Dendritic cell treated with granulocyte-macrophage colony-stimulating factor and Interleukin-4, amounts not matched to agents 40 ng/mL and 50 ng/mL, for 4 days (primary cell): ENCODE results near the gene ZNF462.

Experiments used
- H3K27ac Mint-ChIP-seq: one replicate; pipeline ENCODE4 v1.8.0; 2022; ENCODE audit warnings: mild to moderate bottlenecking, mixed read lengths
- H3K27me3 Mint-ChIP-seq: one replicate; pipeline ENCODE4 v1.8.0; 2022; ENCODE audit warnings: mild to moderate bottlenecking, mixed read lengths
- H3K36me3 Mint-ChIP-seq: one replicate; pipeline ENCODE4 v1.8.0; 2022; ENCODE audit warnings: low read depth, mixed read lengths
- H3K4me1 Mint-ChIP-seq: one replicate; pipeline ENCODE4 v1.8.0; 2022; ENCODE audit warnings: low read depth, mixed read lengths
- H3K4me3 Mint-ChIP-seq: one replicate; pipeline ENCODE4 v1.8.0; 2022; ENCODE audit warnings: mild to moderate bottlenecking, moderate library complexity, mixed read lengths
- H3K9me3 Mint-ChIP-seq: one replicate; pipeline ENCODE4 v1.8.0; 2022; ENCODE audit warnings: mixed read lengths
- intact Hi-C: fragments of 100-400 bp; cut with micrococcal nuclease; formaldehyde crosslinking; loops from one replicate; pipeline ENCODE4 v1.15.0; 2022

ZNF462 gene

GRCh38 chr9:106962615-106963363 is 99.8 kb downstream of the ZNF462 start:
- Mint-ChIP-seq H3K27me3 (no peaks in the 10 kb centered on the region), H3K9me3 (peaks cover 9% of the 10 kb centered on the region), H3K4me1 (no peaks in the 10 kb centered on the region), H3K4me3 (no peak overlapping the region), H3K27ac (no peak overlapping the region), H3K36me3 (no peaks in the 10 kb centered on the region)
- intact Hi-C loops = no loop called here

- peaks cover 9% of the 10 kb centered on the region for H3K9me3 Mint-ChIP-seq
- no peak overlapping the region for H3K4me3 Mint-ChIP-seq
- H3K4me1 Mint-ChIP-seq = no peaks in the 10 kb centered on the region
- no peaks in the 10 kb centered on the region for H3K27me3 Mint-ChIP-seq
- H3K27ac Mint-ChIP-seq = no peak overlapping the region
- intact Hi-C loops = no loop called here
- no peaks in the 10 kb centered on the region for H3K36me3 Mint-ChIP-seq
Observed at GRCh38 chr9:106963684-106964083, 100.7 kb downstream of the ZNF462 start.

DNA sequence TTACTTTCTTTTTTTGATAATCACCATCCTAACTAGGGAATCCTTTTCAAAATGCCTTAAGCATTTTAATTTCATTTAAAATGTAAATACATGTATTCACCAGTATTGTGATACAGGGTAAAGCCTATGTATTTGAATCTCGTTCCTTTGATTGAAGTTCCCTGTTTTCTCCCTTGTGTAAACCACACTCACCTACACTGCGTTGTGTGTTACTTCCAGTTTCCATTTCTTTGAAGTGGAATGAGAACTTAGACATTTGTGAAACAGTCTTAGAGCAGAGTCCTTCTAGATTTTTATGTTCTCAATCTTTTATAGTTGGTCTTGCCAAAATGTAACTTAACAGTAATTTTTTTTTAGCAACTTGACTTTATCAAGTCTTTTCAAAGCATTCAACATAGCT is 101.4 kb downstream of the ZNF462 start:
- Mint-ChIP-seq H3K27ac (no peak overlapping the region), H3K4me3 (no peak overlapping the region), H3K9me3 (peaks cover 9% of the 10 kb centered on the region), H3K4me1 (no peaks in the 10 kb centered on the region), H3K27me3 (no peaks in the 10 kb centered on the region), H3K36me3 (no peaks in the 10 kb centered on the region)
- intact Hi-C loops = no loop called here

DNA sequence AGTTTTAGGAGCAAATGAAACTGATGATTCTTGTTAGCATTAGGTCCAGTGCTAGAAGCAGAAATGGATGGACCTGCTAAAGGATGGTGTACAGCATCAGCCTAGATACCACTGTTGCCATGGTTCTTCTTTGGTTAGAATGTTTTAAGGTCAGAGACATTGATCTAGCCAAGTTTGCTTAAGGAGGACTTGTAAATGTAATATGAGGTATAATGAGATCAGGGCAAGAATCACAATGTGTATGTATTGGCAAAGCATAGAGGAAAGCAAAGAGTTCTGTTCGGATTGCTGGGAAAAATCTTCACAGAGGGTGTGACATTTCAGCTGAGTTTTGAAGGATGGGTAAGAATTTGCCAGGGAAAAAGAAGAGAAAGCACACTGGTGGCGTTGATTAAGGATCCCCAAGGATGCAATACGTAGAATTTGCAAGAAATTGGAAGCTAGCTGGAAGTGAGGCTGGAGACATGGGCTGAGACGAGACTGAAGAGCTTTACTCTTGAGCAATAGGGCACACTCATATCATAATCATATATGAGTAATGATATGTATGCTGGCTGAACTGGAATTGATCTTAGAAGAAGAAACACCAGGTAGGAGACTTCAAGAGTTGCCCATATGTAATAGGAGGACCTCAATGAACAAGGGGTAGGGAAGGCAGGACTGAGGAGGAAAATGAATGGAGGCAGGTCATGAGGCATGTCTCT is 102.0 kb downstream of the ZNF462 start:
- H3K27me3 Mint-ChIP-seq = no peaks in the 10 kb centered on the region
- no peak overlapping the region for H3K27ac Mint-ChIP-seq
- intact Hi-C loops = no loop called here
- H3K36me3 Mint-ChIP-seq = no peaks in the 10 kb centered on the region
- peaks cover 9% of the 10 kb centered on the region for H3K9me3 Mint-ChIP-seq
- no peak overlapping the region for H3K4me3 Mint-ChIP-seq
- H3K4me1 Mint-ChIP-seq = no peaks in the 10 kb centered on the region

DNA sequence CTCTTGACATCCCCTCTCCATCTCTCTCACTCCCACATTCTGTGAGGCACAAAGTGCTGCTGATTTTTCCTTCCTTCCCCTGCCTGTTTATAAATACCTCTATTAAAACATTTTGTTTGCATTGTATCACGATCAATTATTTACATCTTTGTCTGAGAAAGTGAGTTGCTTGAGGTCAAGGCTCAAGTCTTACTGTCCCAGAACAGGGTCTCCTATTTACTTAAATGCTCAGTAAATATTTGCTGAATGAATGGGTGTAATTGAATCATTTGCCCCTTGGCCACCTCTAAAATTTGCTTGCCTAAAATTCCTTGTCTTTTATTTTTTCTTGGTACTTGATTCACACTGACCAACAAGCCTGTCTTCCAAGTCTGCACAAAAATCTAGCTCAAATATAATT is 103.5 kb downstream of the ZNF462 start:
- no peak overlapping the region for H3K4me3 Mint-ChIP-seq
- intact Hi-C loops = no loop called here
- H3K36me3 Mint-ChIP-seq = no peaks in the 10 kb centered on the region
- peaks cover 6% of the 10 kb centered on the region for H3K9me3 Mint-ChIP-seq
- H3K27ac Mint-ChIP-seq = no peak overlapping the region
- no peaks in the 10 kb centered on the region for H3K27me3 Mint-ChIP-seq
- H3K4me1 Mint-ChIP-seq = no peaks in the 10 kb centered on the region

GRCh38 chr9:106969696-106970095 is 106.7 kb downstream of the ZNF462 start:
- intact Hi-C loops = no loop called here
- no peaks in the 10 kb centered on the region for H3K27me3 Mint-ChIP-seq
- H3K36me3 Mint-ChIP-seq = no peaks in the 10 kb centered on the region

DNA sequence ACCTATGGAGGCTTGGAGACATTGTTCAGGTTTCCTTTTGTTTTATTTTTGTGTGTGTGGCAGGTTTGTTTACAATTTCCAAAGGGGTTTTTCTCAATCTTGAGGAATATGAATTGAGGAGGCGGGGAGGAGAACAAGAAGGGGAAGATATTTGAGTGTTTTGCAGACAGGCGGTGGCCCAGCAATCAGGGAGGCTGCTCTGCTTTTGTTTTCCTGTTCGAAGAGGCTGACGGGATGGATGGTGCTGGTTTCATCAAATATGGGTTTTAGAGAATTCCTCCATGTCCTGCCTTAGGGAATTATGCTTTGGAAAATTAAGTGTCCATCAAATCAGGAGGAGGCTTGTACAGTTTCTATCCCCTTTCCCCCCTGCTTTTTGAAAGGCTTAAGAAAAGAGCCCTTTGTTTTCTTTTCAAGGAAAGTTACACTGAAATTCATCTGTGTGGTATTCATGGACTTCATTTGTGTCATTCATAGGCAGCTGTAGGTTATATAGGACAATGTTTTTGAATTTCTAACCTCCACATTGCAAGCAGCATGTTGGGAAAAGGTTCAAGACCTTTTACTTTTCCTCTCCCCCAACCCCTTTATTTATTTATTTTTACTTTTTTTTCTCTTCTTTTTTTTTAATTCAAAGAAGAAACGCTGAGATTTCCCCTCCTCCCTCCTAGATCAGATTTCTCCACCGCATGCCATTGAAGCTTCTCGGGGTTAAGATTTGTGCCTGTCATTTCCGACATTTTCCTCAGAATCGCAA is 107.4 kb downstream of the ZNF462 start:
- intact Hi-C loops = no loop called here
- Mint-ChIP-seq H3K36me3 (no peaks in the 10 kb centered on the region), H3K9me3 (no peaks in the 10 kb centered on the region), H3K4me1 (no peaks in the 10 kb centered on the region), H3K4me3 (no peak overlapping the region), H3K27ac (no peak overlapping the region), H3K27me3 (no peaks in the 10 kb centered on the region)

More at GRCh38 chr9:106969696-106970095, 106.7 kb downstream of the ZNF462 start:
- Mint-ChIP-seq H3K4me1 (no peaks in the 10 kb centered on the region), H3K27ac (no peak overlapping the region), H3K4me3 (no peak overlapping the region), H3K9me3 (no peaks in the 10 kb centered on the region)

DNA sequence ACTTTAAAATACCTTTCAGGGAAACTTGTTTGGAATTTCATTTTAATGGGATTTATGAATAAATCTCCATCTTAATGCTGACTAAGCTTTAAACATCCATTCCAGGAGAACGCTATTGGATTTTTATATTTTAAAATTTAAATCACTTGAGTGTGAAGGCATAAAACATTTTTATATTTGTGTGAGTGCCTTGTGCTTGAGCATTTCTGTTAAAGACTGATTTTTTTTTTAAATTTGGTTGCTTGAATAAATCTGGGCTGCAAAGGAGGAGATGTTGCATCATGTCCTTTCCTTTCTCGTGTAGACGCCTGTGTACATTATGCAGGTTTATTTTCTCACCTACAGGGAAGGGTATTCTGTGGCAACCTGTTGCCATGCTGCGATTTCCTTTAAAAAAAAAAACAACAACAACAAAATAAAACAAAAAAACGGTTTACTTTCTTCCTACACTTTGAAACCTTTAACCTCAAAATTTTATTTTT is 108.1 kb downstream of the ZNF462 start:
- no peak overlapping the region for H3K4me3 Mint-ChIP-seq
- H3K27me3 Mint-ChIP-seq = no peaks in the 10 kb centered on the region
- H3K4me1 Mint-ChIP-seq = no peaks in the 10 kb centered on the region
- H3K9me3 Mint-ChIP-seq = no peaks in the 10 kb centered on the region
- H3K36me3 Mint-ChIP-seq = no peaks in the 10 kb centered on the region
- intact Hi-C loops = no loop called here
- no peak overlapping the region for H3K27ac Mint-ChIP-seq

DNA sequence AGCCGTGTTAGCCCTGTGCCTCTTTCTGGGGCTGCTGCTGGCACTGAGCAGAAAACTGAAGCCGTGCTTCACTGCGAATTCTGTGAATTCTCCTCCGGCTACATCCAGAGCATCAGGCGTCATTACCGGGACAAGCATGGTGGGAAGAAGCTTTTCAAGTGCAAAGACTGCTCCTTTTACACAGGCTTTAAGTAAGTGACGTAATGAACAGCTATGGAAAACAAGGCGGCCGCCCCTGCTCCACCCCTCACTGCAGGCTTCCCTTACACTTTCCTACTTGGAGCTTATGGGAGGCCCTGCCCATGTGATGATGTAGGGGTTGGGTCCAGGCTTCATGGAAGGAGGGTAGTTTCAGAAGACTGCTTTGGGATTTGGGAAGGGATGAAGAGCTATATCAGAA is 109.1 kb downstream of the ZNF462 start:
- Mint-ChIP-seq H3K27ac (no peak overlapping the region), H3K4me1 (no peaks in the 10 kb centered on the region)
- intact Hi-C loops = no loop called here

GRCh38 chr9:106974341-106974740 is 111.4 kb downstream of the ZNF462 start:
- Mint-ChIP-seq H3K4me3 (no peak overlapping the region), H3K36me3 (no peaks in the 10 kb centered on the region), H3K27me3 (no peaks in the 10 kb centered on the region), H3K9me3 (no peaks in the 10 kb centered on the region), H3K4me1 (no peaks in the 10 kb centered on the region), H3K27ac (no peak overlapping the region)
- intact Hi-C loops = no loop called here

More for the DNA sequence above, 109.1 kb downstream of the ZNF462 start:
- H3K9me3 Mint-ChIP-seq = no peaks in the 10 kb centered on the region
- no peaks in the 10 kb centered on the region for H3K36me3 Mint-ChIP-seq
- H3K27me3 Mint-ChIP-seq = no peaks in the 10 kb centered on the region
- H3K4me3 Mint-ChIP-seq = no peak overlapping the region

DNA sequence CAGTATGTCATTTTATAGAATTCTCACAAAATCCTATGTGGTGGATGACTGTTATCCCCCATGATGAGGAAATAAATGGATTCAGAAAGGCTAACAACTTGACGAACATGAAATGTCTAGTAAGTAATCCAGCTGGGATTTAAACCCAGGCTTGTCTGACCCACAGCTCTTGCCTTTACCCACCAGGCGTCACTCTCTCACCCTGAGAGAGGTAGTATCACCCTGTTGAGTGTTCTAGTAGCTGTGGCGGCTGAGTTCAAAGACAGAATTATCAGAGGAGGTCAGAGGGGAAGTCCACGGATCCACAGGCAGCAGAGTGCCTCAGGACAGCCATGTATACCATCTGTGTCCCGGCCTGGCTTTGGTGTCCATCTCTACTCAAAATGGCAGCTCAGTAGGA is 113.8 kb downstream of the ZNF462 start:
- H3K27me3 Mint-ChIP-seq = no peaks in the 10 kb centered on the region
- no peaks in the 10 kb centered on the region for H3K4me1 Mint-ChIP-seq
- no peak overlapping the region for H3K27ac Mint-ChIP-seq
- no peak overlapping the region for H3K4me3 Mint-ChIP-seq
- intact Hi-C loops = no loop called here
- no peaks in the 10 kb centered on the region for H3K9me3 Mint-ChIP-seq
- no peaks in the 10 kb centered on the region for H3K36me3 Mint-ChIP-seq

- H3K27ac Mint-ChIP-seq = no peak overlapping the region
- H3K4me1 Mint-ChIP-seq = no peaks in the 10 kb centered on the region
- no peak overlapping the region for H3K4me3 Mint-ChIP-seq
- H3K9me3 Mint-ChIP-seq = no peaks in the 10 kb centered on the region
- intact Hi-C loops = no loop called here
- H3K27me3 Mint-ChIP-seq = no peaks in the 10 kb centered on the region
- no peaks in the 10 kb centered on the region for H3K36me3 Mint-ChIP-seq
Observed at GRCh38 chr9:106980551-106981101, 117.7 kb downstream of the ZNF462 start.

- H3K4me3 Mint-ChIP-seq = no peak overlapping the region
- H3K4me1 Mint-ChIP-seq = no peaks in the 10 kb centered on the region
- intact Hi-C loops = no loop called here
- H3K27ac Mint-ChIP-seq = no peak overlapping the region
- H3K36me3 Mint-ChIP-seq = no peaks in the 10 kb centered on the region
- H3K9me3 Mint-ChIP-seq = no peaks in the 10 kb centered on the region
- H3K27me3 Mint-ChIP-seq = no peaks in the 10 kb centered on the region
Observed at GRCh38 chr9:106981396-106982287, 118.7 kb downstream of the ZNF462 start.
